ENCODE measurements around the gene EIF2D. TPM values are rescaled to one million over a fixed set of nuclear protein-coding genes. Genes with fewer than 3 reads are reported as not detected.
"Not testable (repeated sequence)": the region's sequence is repeated elsewhere in the genome, so short reads cannot be mapped to it uniquely, and the experiment has no call there.

EIF2D gene
- total RNA-seq, 2 donors from 2014 or later, result 38.3 to 41.9 TPM

- Mint-ChIP-seq H3K36me3 (ENCODE audit: low read depth) (peaks cover 18% of the 10 kb centered on the region), H3K27ac (no peak overlapping the region), H3K4me3 (no peak overlapping the region), H3K4me1 (no peaks in the 10 kb centered on the region), H3K27me3 (ENCODE audit: insufficient read depth) (no peaks in the 10 kb centered on the region), H3K9me3 (no peaks in the 10 kb centered on the region)
- H3K9ac ChIP-seq (ENCODE audit: extremely low read depth, low read length, poor library complexity, severe bottlenecking), result no peak overlapping the region
- no peaks in the 10 kb centered on the region for H3K27me3 ChIP-seq (ENCODE audit: control insufficient read depth, insufficient read depth, low read length, poor library complexity, severe bottlenecking)
- H3K9me3 ChIP-seq (ENCODE audit: control insufficient read depth, low read length), result no peaks in the 10 kb centered on the region
- H3K27ac ChIP-seq (ENCODE audit: low read depth, low read length), result no peak overlapping the region
- 72 to 100% methylated on average over 1 of the region's 1 CpG for WGBS, 2 experiments (ENCODE audit: insufficient coverage in 1 of 2, insufficient read length in 1 of 2)
- TF ChIP-seq, protein P1, sequence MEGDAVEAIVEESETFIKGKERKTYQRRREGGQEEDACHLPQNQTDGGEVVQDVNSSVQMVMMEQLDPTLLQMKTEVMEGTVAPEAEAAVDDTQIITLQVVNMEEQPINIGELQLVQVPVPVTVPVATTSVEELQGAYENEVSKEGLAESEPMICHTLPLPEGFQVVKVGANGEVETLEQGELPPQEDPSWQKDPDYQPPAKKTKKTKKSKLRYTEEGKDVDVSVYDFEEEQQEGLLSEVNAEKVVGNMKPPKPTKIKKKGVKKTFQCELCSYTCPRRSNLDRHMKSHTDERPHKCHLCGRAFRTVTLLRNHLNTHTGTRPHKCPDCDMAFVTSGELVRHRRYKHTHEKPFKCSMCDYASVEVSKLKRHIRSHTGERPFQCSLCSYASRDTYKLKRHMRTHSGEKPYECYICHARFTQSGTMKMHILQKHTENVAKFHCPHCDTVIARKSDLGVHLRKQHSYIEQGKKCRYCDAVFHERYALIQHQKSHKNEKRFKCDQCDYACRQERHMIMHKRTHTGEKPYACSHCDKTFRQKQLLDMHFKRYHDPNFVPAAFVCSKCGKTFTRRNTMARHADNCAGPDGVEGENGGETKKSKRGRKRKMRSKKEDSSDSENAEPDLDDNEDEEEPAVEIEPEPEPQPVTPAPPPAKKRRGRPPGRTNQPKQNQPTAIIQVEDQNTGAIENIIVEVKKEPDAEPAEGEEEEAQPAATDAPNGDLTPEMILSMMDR (conservative IDR thresholded peaks at IDR 0.05), result no peak
- no peaks in the 10 kb centered on the region for H3K4me1 ChIP-seq (ENCODE audit: control insufficient read depth, insufficient read depth, low read length)
- H3K4me3 ChIP-seq (ENCODE audit: low read length), result no peak overlapping the region
- no peak for DNase-seq
- peaks cover 3% of the 10 kb centered on the region for H3K36me3 ChIP-seq (ENCODE audit: control insufficient read depth, insufficient read depth, low read length)
These were observed 34.2 kb upstream of the EIF2D start for GRCh38 chr1:206646504-206646903.

GRCh38 chr1:206643118-206643698 is 30.9 kb upstream of the EIF2D start:
- TF ChIP-seq, protein P1 (conservative IDR thresholded peaks at IDR 0.05), result no peak

DNA sequence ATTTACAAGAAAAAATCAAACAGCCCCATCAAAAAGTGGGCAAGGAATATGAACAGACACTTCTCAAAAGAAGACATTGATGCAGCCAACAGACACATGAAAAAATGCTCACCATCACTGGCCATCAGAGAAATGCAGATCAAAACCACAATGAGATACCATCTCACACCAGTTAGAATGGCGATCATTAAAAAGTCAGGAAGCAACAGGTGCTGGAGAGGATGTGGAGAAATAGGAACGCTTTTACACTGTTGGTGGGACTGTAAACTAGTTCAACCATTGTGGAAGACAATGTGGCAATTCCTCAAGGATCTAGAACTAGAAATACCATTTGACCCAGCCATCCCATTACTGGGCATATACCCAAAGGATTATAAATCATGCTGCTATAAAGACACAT is 29.8 kb upstream of the EIF2D start:
- H3K36me3 Mint-ChIP-seq (ENCODE audit: low read depth), result peaks cover 21% of the 10 kb centered on the region
- not testable (repeated sequence) for H3K36me3 ChIP-seq (ENCODE audit: control insufficient read depth, insufficient read depth, low read length); H3K4me3 Mint-ChIP-seq; H3K27me3 ChIP-seq (ENCODE audit: control insufficient read depth, insufficient read depth, low read length, poor library complexity, severe bottlenecking); H3K4me1 Mint-ChIP-seq; H3K9me3 Mint-ChIP-seq; DNase-seq; H3K4me1 ChIP-seq (ENCODE audit: control insufficient read depth, insufficient read depth, low read length); H3K27me3 Mint-ChIP-seq (ENCODE audit: insufficient read depth); H3K27ac Mint-ChIP-seq; H3K9ac ChIP-seq (ENCODE audit: extremely low read depth, low read length, poor library complexity, severe bottlenecking); H3K9me3 ChIP-seq (ENCODE audit: control insufficient read depth, low read length); H3K4me3 ChIP-seq (ENCODE audit: low read length); H3K27ac ChIP-seq (ENCODE audit: low read depth, low read length)
- WGBS, 2 experiments (ENCODE audit: insufficient coverage in 1 of 2, insufficient read length in 1 of 2), result 100% methylated on average over 1 of the region's 2 CpGs; no CpG with 5 or more reads in 1 of the 2 experiments

More at GRCh38 chr1:206643118-206643698, 30.9 kb upstream of the EIF2D start:
- WGBS, 2 experiments (ENCODE audit: insufficient coverage in 1 of 2, insufficient read length in 1 of 2), result 95 to 100% methylated on average over 1 to 3 of the region's 3 CpGs
- H3K4me3 Mint-ChIP-seq, result no peak overlapping the region
- peaks cover 31% of the 10 kb centered on the region for H3K36me3 Mint-ChIP-seq (ENCODE audit: low read depth)
- H3K9me3 Mint-ChIP-seq, result no peaks in the 10 kb centered on the region
- no peak overlapping the region for H3K27ac Mint-ChIP-seq
- Histone ChIP-seq H3K4me1 (ENCODE audit: control insufficient read depth, insufficient read depth, low read length) (no peaks in the 10 kb centered on the region), H3K27ac (ENCODE audit: low read depth, low read length) (no peak overlapping the region), H3K9ac (ENCODE audit: extremely low read depth, low read length, poor library complexity, severe bottlenecking) (no peak overlapping the region), H3K9me3 (ENCODE audit: control insufficient read depth, low read length) (no peaks in the 10 kb centered on the region), H3K4me3 (ENCODE audit: low read length) (no peak overlapping the region), H3K27me3 (ENCODE audit: control insufficient read depth, insufficient read depth, low read length, poor library complexity, severe bottlenecking) (no peaks in the 10 kb centered on the region), H3K36me3 (ENCODE audit: control insufficient read depth, insufficient read depth, low read length) (peaks cover 3% of the 10 kb centered on the region)
- no peaks in the 10 kb centered on the region for H3K27me3 Mint-ChIP-seq (ENCODE audit: insufficient read depth)
- H3K4me1 Mint-ChIP-seq, result no peaks in the 10 kb centered on the region
- DNase-seq, result no peak

- TF ChIP-seq, protein P1 (conservative IDR thresholded peaks at IDR 0.05), result no peak
These were observed 25.3 kb upstream of the EIF2D start for GRCh38 chr1:206637605-206638004.

More at GRCh38 chr1:206637605-206638004, 25.3 kb upstream of the EIF2D start:
- Mint-ChIP-seq H3K4me3 (no peak overlapping the region), H3K27ac (no peak overlapping the region), H3K36me3 (ENCODE audit: low read depth) (peaks cover 18% of the 10 kb centered on the region), H3K9me3 (no peaks in the 10 kb centered on the region), H3K27me3 (ENCODE audit: insufficient read depth) (no peaks in the 10 kb centered on the region), H3K4me1 (peaks cover 27% of the 10 kb centered on the region)
- H3K9me3 ChIP-seq (ENCODE audit: control insufficient read depth, low read length), result no peaks in the 10 kb centered on the region
- H3K4me1 ChIP-seq (ENCODE audit: control insufficient read depth, insufficient read depth, low read length), result no peaks in the 10 kb centered on the region
- no peak for DNase-seq
- no peak overlapping the region for H3K4me3 ChIP-seq (ENCODE audit: low read length)
- H3K27me3 ChIP-seq (ENCODE audit: control insufficient read depth, insufficient read depth, low read length, poor library complexity, severe bottlenecking), result no peaks in the 10 kb centered on the region
- H3K9ac ChIP-seq (ENCODE audit: extremely low read depth, low read length, poor library complexity, severe bottlenecking), result no peak overlapping the region
- peaks cover 3% of the 10 kb centered on the region for H3K36me3 ChIP-seq (ENCODE audit: control insufficient read depth, insufficient read depth, low read length)
- H3K27ac ChIP-seq (ENCODE audit: low read depth, low read length), result no peak overlapping the region
